ENCODE results near the gene PURA. TPM values are rescaled to one million over a fixed set of nuclear protein-coding genes. Genes with fewer than 3 reads are reported as not detected.

PURA gene
- total and polyA plus RNA-seq, 2 of the 4 experiments (the other 2 are of a cell fraction) = 3.8 to 5.6 TPM

DNA sequence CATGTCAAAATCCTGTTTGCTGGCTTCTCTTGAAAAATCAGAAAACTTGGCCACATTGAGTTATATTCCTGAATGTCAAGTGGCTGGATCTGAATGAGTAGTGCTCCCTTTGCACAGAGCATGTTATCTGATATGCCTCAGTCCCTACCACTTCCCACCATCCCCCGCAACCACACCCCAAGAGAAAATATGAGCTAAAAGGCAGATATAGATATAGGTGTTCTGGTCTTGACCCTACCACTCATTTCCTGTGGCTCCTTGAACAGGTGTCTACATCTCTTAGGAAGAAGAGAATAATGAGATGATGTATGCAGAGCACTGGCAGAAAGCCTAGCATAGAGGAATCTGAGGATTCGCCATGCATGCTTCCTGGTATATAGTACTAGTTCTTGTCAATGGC, 54.5 kb downstream of the PURA start:
- H2AFZ ChIP-seq (replicated peaks; ENCODE audit: low read length, poor library complexity) = no peak overlapping the region
- no peaks in the 10 kb centered on the region for H4K20me1 ChIP-seq (ENCODE audit: insufficient read depth, low read length)
- H3K23ac ChIP-seq (ENCODE audit: low read depth, low read length) = no peak overlapping the region
- DNase-seq = no peak
- H3K4me3 ChIP-seq (ENCODE audit: insufficient read depth, low read depth, low read length) = no peak overlapping the region
- no peaks in the 10 kb centered on the region for H3K4me1 ChIP-seq (ENCODE audit: control insufficient read depth, insufficient read depth, low read length)
- H2AK9ac ChIP-seq (replicated peaks; ENCODE audit: low read depth, low read length, poor library complexity) = no peak overlapping the region
- no peak overlapping the region for H2AK5ac ChIP-seq (ENCODE audit: low read depth, low read length)
- POLR2A ChIA-PET (ENCODE audit: unreplicated experiment) = no interaction called here
- no peaks in the 10 kb centered on the region for H3K36me3 ChIP-seq (ENCODE audit: control insufficient read depth, insufficient read depth, low read length)
- no peak overlapping the region for H3K56ac ChIP-seq (ENCODE audit: extremely low read depth, insufficient read depth, low read length)
- no peak overlapping the region for H2BK15ac ChIP-seq (ENCODE audit: low read depth, low read length)
- TF ChIP-seq CHD1 (IDR thresholded peaks at IDR 0.05; ENCODE audit: low read depth, low read length) = no peak
- TF ChIP-seq POLR2A (IDR thresholded peaks at IDR 0.05; ENCODE audit: low read depth, low read length) = no peak
- no peak for TF ChIP-seq SMC3 (IDR thresholded peaks at IDR 0.05; ENCODE audit: low read depth, low read length)
- TF ChIP-seq MXI1 (IDR thresholded peaks at IDR 0.05; ENCODE audit: borderline replicate concordance, low read depth, low read length) = no peak
- no peaks in the 10 kb centered on the region for H3K27me3 ChIP-seq (ENCODE audit: control insufficient read depth, insufficient read depth, low read length)
- H3K18ac ChIP-seq (ENCODE audit: low read depth, low read length) = no peak overlapping the region
- H3K9ac ChIP-seq (ENCODE audit: low read depth, low read length) = no peak overlapping the region
- BruUV-seq (replicated peaks) = no TSS peak
- intact Hi-C loops (cut with micrococcal nuclease) = no loop called here
- no peak overlapping the region for H2BK5ac ChIP-seq (ENCODE audit: low read depth, low read length, poor library complexity, severe bottlenecking)
- no peak overlapping the region for H4K5ac ChIP-seq (ENCODE audit: low read depth, low read length)
- no peak overlapping the region for H3K14ac ChIP-seq (replicated peaks; ENCODE audit: low read depth, low read length)
- no peak for ATAC-seq (ENCODE audit: low read depth)
- CTCF ChIA-PET = interaction anchor here (0.8 to 1.1 kb wide), 2 partner anchors 11 to 95 kb away, joined by 3 to 4 read pairs; no protein-coding TSS in a partner anchor
- H3K27ac ChIP-seq (ENCODE audit: insufficient read depth, low read length) = no peak overlapping the region
- dilution Hi-C loops (cut with HindIII; ENCODE audit: low sequenced_read_pairs, unreplicated experiment) = no loop called here
- H3K4ac ChIP-seq (ENCODE audit: low read depth, low read length) = no peak overlapping the region
- no CpG with 5 or more reads among the region's 2 CpGs for WGBS, 2 experiments (ENCODE audit: extremely low coverage in 2 of 2, insufficient read length in 1 of 2)
- H3K9me3 ChIP-seq (ENCODE audit: control insufficient read depth, insufficient read depth, low read length) = no peaks in the 10 kb centered on the region
- no peak overlapping the region for H4K8ac ChIP-seq (ENCODE audit: low read depth in 2 of 2, low read length in 2 of 2)
- H4K91ac ChIP-seq (ENCODE audit: insufficient read depth, low read depth, low read length) = no peak overlapping the region
- no peaks in the 10 kb centered on the region for H3K79me1 ChIP-seq (ENCODE audit: low read depth in 1 of 2, low read length in 2 of 2)
- no peak overlapping the region for H2BK120ac ChIP-seq (ENCODE audit: low read depth, low read length)
- H3K9me1 ChIP-seq (ENCODE audit: insufficient read depth, low read length) = no peaks in the 10 kb centered on the region
- no peak overlapping the region for H3K4me2 ChIP-seq (ENCODE audit: low read depth, low read length)
- no peak overlapping the region for H2BK20ac ChIP-seq (ENCODE audit: low read depth, low read length)
- in situ Hi-C loops (cut with MboI; ENCODE audit: low sequenced_read_pairs) = loop anchor here (5.0 to 10.0 kb wide), 2 partner anchors 96 to 384 kb away; no protein-coding TSS in a partner anchor
